H1 (cell line): ENCODE data around the gene DDR2. TPM values are rescaled to one million over a fixed set of nuclear protein-coding genes. Genes with fewer than 3 reads are reported as not detected.

ENCODE experiments used
- GABPA ChIP-seq: IDR thresholded peaks from 2 replicates; pipeline ENCODE4 v1.6.1; 2011; ENCODE audit warnings: mild to moderate bottlenecking, low read length, moderate library complexity, borderline replicate concordance; ENCODE audit not compliant: insufficient read depth
- SIRT6 ChIP-seq: IDR thresholded peaks from one replicate; pipeline ENCODE4 v1.7.1; 2012; ENCODE audit warnings: low read length, inconsistent platforms
- YY1 ChIP-seq: IDR thresholded peaks from 2 replicates; pipeline ENCODE4 v1.6.1; 2011; ENCODE audit warnings: low read depth, mild to moderate bottlenecking, low read length
- polyA plus RNA-seq, 7 experiments: library from polyadenylated mRNA; depleted of rRNA in 3 of 7; stranded (reverse) in 5 of 7; unstranded in 2 of 7; fragments of >200 nt in 5 of 7; fragments of 200-250 nt in 2 of 7; gene quantifications; 1 replicate in 5 of 7; 2 replicates in 1 of 7; 4 replicates in 1 of 7; pipeline versions ENCODE4 v1.2.1 to v1.2.3, GENCODE V29; 2011 to 2013; ENCODE audit warnings: missing spikeins in 2 of 7, mixed read lengths in 2 of 7
- total RNA-seq: library from RNA; stranded (reverse); fragmentation: NEBNext Ultra II Directional; extraction: Animal tissue kit (Norgen Biotek cat#: 25700); gene quantifications from 2 replicates; pipeline ENCODE4 v1.2.1, GENCODE V29; 2021

The DDR2 gene
- total and polyA plus RNA-seq, 2 of the 8 experiments (the other 6 are each of a cell fraction or from before 2014, with no cell fraction given) = 1.00 to 2.1 TPM

DNA sequence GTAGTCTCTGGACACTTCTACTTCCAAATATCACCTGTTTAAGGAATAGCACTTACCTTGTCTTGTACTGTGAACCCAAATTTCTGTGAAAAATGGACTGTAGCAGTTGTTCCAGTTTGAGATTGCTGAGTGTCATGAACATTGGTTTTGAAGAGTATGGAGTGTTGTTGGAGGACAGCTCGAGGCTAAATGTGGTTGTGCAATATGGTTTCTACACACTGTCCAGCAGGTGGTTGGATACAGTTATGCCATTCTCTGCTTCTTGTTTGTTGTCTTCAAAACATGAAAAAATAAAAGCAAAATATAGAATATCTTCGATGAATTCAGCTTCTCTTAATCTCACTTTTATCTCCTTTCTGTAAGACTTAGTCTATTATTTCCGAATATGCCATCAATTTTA, 67.1 kb downstream of the DDR2 start (continued):
- TF ChIP-seq GABPA = no peak
- no peak for TF ChIP-seq YY1
- no peak for TF ChIP-seq SIRT6
- TF ChIP-seq, all 59 proteins: peak for 0
